Glomerular visceral epithelial cell (primary cell): ENCODE results near the gene PRMT7.

ENCODE experiments used
- DNase-seq: peaks from one replicate; pipeline ENCODE4 v3.0.0-alpha.2; 2016; ENCODE audit errors: extremely low spot score

Gene PRMT7

GRCh38 chr16:68395167-68395786 lies 84.5 kb downstream of the PRMT7 start:
- DNase-seq = no peak

- DNase-seq = no peak
Measured at GRCh38 chr16:68395815-68396214, 85.0 kb downstream of the PRMT7 start.

- peak; percentile 20 for DNase-seq
Measured at GRCh38 chr16:68396481-68396880, 85.7 kb downstream of the PRMT7 start.

GRCh38 chr16:68397710-68398201 lies 86.9 kb downstream of the PRMT7 start:
- DNase-seq = no peak

GRCh38 chr16:68399456-68399855 lies 88.6 kb downstream of the PRMT7 start:
- no peak for DNase-seq

- DNase-seq = no peak
Measured at GRCh38 chr16:68400083-68400923, 89.5 kb downstream of the PRMT7 start.

GRCh38 chr16:68400924-68401460 lies 90.2 kb downstream of the PRMT7 start:
- DNase-seq = no peak

- peak; percentile 3 for DNase-seq
Measured at GRCh38 chr16:68401871-68402747, 91.3 kb downstream of the PRMT7 start.

- no peak for DNase-seq
Measured at GRCh38 chr16:68402748-68403040, 91.9 kb downstream of the PRMT7 start.

GRCh38 chr16:68403177-68403576 lies 92.4 kb downstream of the PRMT7 start:
- DNase-seq = no peak

- no peak for DNase-seq
Measured at GRCh38 chr16:68403704-68404103, 92.9 kb downstream of the PRMT7 start.

GRCh38 chr16:68404736-68405345 lies 94.0 kb downstream of the PRMT7 start:
- no peak for DNase-seq

- peak; percentile 13 for DNase-seq
Measured at GRCh38 chr16:68406458-68407152, 95.8 kb downstream of the PRMT7 start.
